Calu3 (cell line): ENCODE measurements around the gene NCAM2. TPM values are rescaled to one million over a fixed set of nuclear protein-coding genes. Genes with fewer than 3 reads are reported as not detected.

Experiments used
- BruUV-seq: library from RNA; stranded (reverse); fragments of 400-500 nt; replicated peaks from 2 replicates; lab custom pipeline; 2021; lab: Mats Ljungman, UMichigan
- CTCF ChIA-PET: fragments of 300-600 bp; sonication (Branson Sonifier 250); formaldehyde crosslinking; loops from one replicate; lab custom pipeline; 2022; ENCODE audit warnings: antibody characterized with exemption; lab: Charles Lee
- DNase-seq: peaks from one replicate; pipeline ENCODE4 v3.0.0; 2022
- H3K27ac Mint-ChIP-seq: one replicate; pipeline ENCODE4 v1.8.0; 2022; ENCODE audit warnings: mixed read lengths; ENCODE audit not compliant: unreplicated experiment
- H3K27me3 Mint-ChIP-seq: one replicate; pipeline ENCODE4 v1.8.0; 2022; ENCODE audit warnings: mixed read lengths; ENCODE audit not compliant: unreplicated experiment
- H3K36me3 Mint-ChIP-seq: one replicate; pipeline ENCODE4 v1.8.0; 2022; ENCODE audit warnings: mild to moderate bottlenecking, moderate library complexity, mixed read lengths; ENCODE audit not compliant: insufficient read depth, unreplicated experiment
- H3K4me1 Mint-ChIP-seq: one replicate; pipeline ENCODE4 v1.8.0; 2022; ENCODE audit warnings: mild to moderate bottlenecking, low read depth, mixed read lengths; ENCODE audit not compliant: unreplicated experiment
- H3K4me3 Mint-ChIP-seq: one replicate; pipeline ENCODE4 v1.8.0; 2022; ENCODE audit warnings: mild to moderate bottlenecking, low read depth, moderate library complexity, mixed read lengths; ENCODE audit not compliant: unreplicated experiment
- H3K9me3 Mint-ChIP-seq: one replicate; pipeline ENCODE4 v1.8.0; 2022; ENCODE audit warnings: low read depth, mixed read lengths; ENCODE audit not compliant: unreplicated experiment
- intact Hi-C: fragments of 100-400 bp; cut with micrococcal nuclease; formaldehyde crosslinking; loops from one replicate; pipeline ENCODE4 v1.10.0; 2022; ENCODE audit not compliant: unreplicated experiment
- total RNA-seq: library from RNA; stranded (reverse); gene quantifications from 2 replicates; pipeline ENCODE4 v1.2.3, GENCODE V29; 2022
- TF ChIP-seq, protein P1 (sequence below): fragments of 200-600 bp; IDR thresholded peaks from one replicate; pipeline ENCODE4 v1.8.0; 2022; ENCODE audit warnings: antibody characterized with exemption; ENCODE audit not compliant: unreplicated experiment

NCAM2 gene
- total RNA-seq, 1 experiment from 2014 or later, result not detected

DNA sequence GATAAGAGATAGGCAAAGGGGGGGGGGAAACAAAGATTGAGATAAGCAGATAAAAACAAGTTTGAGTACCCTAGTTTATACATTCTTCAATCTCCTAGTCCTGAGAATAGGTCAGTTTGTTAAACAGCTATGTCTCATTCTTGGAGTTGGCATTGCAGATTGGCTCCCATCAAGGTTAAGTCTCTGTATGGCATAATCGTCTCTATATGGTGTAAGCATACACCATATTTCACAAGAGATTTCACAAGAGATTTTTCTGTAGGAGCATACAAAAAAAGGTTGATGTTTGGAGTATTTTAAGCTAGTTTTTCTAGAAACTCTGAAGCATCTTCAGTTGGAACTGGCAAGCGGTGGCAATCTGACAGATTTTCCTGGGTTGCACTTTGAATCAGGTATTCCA, 35.8 kb downstream of the NCAM2 start:
- CTCF ChIA-PET, result no interaction called here
- no TSS peak for BruUV-seq
- Mint-ChIP-seq H3K27me3 (no peaks in the 10 kb centered on the region), H3K9me3 (peaks cover 6% of the 10 kb centered on the region), H3K4me3 (no peak overlapping the region), H3K36me3 (no peaks in the 10 kb centered on the region), H3K27ac (no peak overlapping the region), H3K4me1 (no peaks in the 10 kb centered on the region)
- no peak for DNase-seq
- intact Hi-C loops, result no loop called here
- TF ChIP-seq, protein P1, sequence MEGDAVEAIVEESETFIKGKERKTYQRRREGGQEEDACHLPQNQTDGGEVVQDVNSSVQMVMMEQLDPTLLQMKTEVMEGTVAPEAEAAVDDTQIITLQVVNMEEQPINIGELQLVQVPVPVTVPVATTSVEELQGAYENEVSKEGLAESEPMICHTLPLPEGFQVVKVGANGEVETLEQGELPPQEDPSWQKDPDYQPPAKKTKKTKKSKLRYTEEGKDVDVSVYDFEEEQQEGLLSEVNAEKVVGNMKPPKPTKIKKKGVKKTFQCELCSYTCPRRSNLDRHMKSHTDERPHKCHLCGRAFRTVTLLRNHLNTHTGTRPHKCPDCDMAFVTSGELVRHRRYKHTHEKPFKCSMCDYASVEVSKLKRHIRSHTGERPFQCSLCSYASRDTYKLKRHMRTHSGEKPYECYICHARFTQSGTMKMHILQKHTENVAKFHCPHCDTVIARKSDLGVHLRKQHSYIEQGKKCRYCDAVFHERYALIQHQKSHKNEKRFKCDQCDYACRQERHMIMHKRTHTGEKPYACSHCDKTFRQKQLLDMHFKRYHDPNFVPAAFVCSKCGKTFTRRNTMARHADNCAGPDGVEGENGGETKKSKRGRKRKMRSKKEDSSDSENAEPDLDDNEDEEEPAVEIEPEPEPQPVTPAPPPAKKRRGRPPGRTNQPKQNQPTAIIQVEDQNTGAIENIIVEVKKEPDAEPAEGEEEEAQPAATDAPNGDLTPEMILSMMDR, result no peak

DNA sequence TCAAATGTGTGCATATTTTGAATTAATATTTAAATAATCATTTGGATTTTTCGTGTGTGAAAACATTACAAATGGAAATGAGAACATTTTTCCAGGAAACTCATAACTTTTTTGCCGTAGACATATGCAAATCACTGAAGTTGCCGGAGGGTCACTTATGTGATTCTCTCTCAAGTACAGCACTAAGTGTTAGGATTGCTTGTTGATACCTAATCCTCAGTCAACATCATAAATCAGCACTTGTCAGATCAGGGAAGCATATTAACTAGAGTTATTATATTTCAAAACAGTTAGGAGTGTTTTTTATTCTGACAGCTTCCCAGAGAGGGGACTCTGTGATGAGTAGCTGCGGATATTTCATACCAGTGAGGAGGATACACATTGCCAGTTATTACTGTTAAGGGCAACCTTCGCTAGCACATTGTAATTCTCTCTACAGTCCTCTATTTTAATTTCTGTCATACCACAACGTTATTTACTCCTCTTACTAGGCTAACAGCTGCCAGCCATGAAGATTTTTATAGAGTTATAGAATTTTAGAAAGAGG, 41.5 kb downstream of the NCAM2 start:
- Mint-ChIP-seq H3K9me3 (peaks cover 13% of the 10 kb centered on the region), H3K36me3 (no peaks in the 10 kb centered on the region), H3K27me3 (no peaks in the 10 kb centered on the region), H3K4me1 (no peaks in the 10 kb centered on the region), H3K4me3 (no peak overlapping the region), H3K27ac (no peak overlapping the region)
- BruUV-seq, result no TSS peak
- TF ChIP-seq, protein P1, result no peak
- intact Hi-C loops, result no loop called here
- CTCF ChIA-PET, result no interaction called here
- DNase-seq, result no peak

DNA sequence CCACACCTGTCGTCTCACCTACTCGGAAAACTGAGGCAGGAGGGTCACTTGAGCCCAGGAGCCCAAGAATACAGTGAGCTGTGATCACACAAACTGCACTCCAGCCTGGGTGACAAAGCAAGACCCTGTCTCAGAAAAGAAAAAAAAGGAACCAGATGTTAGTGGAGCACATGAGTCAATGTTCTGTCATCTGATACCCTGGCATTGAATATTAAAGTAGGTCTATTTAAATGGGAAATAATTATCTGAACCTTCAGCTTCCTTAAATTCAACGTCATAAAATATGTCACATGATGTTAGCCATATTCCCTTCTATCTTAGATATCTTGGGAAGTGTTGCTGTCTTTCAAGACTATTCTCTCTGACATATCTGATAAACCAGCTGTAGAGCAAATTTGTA, 47.3 kb downstream of the NCAM2 start:
- TF ChIP-seq, protein P1, result no peak
- no peak for DNase-seq
- H3K4me3 Mint-ChIP-seq, result no peak overlapping the region
- no TSS peak for BruUV-seq
- no peaks in the 10 kb centered on the region for H3K36me3 Mint-ChIP-seq
- peaks cover 10% of the 10 kb centered on the region for H3K9me3 Mint-ChIP-seq
- CTCF ChIA-PET, result no interaction called here
- H3K27ac Mint-ChIP-seq, result no peak overlapping the region
- H3K4me1 Mint-ChIP-seq, result no peaks in the 10 kb centered on the region
- intact Hi-C loops, result no loop called here
- H3K27me3 Mint-ChIP-seq, result no peaks in the 10 kb centered on the region

DNA sequence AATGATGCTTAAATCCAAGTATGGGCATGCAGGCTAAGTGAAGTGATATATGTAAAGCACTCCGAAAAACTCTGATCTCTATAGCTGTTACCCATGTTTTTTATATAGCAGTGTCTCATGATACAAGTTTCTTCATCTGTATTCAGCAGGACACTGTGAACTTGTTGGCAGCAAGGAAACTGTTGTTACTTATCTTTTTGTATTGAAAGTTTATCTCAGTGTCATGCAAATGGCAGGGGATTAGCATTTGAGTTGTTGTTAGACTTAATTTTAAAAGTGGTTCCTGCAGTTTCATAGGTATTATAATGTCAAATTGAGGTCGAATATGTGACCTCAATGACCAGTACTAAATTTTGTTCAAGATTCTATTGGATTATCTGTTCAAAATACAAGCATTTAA, 47.9 kb downstream of the NCAM2 start:
- no TSS peak for BruUV-seq
- no peaks in the 10 kb centered on the region for H3K4me1 Mint-ChIP-seq

More for the DNA sequence above, 47.9 kb downstream of the NCAM2 start:
- no peak overlapping the region for H3K27ac Mint-ChIP-seq
- CTCF ChIA-PET, result no interaction called here
- H3K27me3 Mint-ChIP-seq, result no peaks in the 10 kb centered on the region
- DNase-seq, result no peak
- no peaks in the 10 kb centered on the region for H3K36me3 Mint-ChIP-seq
- H3K4me3 Mint-ChIP-seq, result no peak overlapping the region
- TF ChIP-seq, protein P1, result no peak
- H3K9me3 Mint-ChIP-seq, result peaks cover 7% of the 10 kb centered on the region
- intact Hi-C loops, result no loop called here
